Cardiac fibroblast (primary cell): ENCODE results near the gene STK11IP.

Experiments
- DNase-seq, 2 donors: peaks; one replicate each; pipeline versions ENCODE4 v3.0.0 to v3.0.0-alpha.2; 2010; ENCODE audit warnings: low read depth in 2 of 2
- H3K4me3 ChIP-seq, 2 donors: replicated peaks in 1 of 2; 1 replicate in 1 of 2; 2 replicates in 1 of 2; pipeline ENCODE4 v1.5.1; 2011; ENCODE audit warnings: low read depth in 2 of 2, low read length in 2 of 2, mild to moderate bottlenecking in 2 of 2, moderate library complexity in 1 of 2
- CTCF ChIP-seq: IDR thresholded peaks from one replicate; pipeline ENCODE4 v1.5.1; 2011; ENCODE audit warnings: low read depth, mild to moderate bottlenecking, low read length, inconsistent platforms

STK11IP gene

GRCh38 chr2:219562049-219563020, 35.3 kb upstream of the STK11IP start:
- DNase-seq, result no peak
- no peak for TF ChIP-seq CTCF
- H3K4me3 ChIP-seq, result no peak overlapping the region

DNA sequence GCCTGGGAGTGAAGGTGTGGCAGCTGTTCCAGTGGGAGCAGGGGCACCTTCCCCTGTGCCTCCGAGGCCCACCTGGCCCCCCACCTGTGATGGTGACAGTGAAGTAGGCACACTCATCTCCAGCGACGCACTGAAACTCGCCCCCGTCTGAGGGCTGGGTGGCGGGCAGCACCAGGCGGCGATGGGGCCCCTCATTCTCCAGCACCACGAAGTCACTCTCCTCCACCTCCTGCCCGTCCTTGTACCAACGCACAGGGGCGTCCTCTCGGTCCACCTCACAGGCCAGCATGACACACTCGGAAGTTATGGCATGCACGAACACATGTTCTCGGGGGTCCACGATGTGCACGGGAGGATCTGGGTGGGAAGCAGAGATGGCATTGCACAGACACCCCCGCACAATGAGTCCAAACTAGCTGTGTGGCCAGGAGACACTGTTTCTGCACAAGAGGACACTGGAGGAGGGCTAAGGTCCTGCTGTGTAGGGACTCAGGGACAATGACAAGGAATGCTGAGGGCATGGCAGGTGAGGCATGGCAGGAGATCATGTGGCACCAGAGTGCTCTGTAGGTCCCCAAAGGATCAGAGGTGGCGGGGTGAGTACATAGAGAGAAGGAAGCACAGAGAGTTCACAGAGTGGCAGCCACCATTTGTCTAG, 34.3 kb upstream of the STK11IP start:
- DNase-seq, result no peak
- no peak for TF ChIP-seq CTCF

GRCh38 chr2:219565130-219566080, 32.3 kb upstream of the STK11IP start:
- H3K4me3 ChIP-seq, result no peak overlapping the region
- no peak for DNase-seq
- no peak for TF ChIP-seq CTCF

More for the DNA sequence above, 34.3 kb upstream of the STK11IP start:
- H3K4me3 ChIP-seq, result no peak overlapping the region

DNA sequence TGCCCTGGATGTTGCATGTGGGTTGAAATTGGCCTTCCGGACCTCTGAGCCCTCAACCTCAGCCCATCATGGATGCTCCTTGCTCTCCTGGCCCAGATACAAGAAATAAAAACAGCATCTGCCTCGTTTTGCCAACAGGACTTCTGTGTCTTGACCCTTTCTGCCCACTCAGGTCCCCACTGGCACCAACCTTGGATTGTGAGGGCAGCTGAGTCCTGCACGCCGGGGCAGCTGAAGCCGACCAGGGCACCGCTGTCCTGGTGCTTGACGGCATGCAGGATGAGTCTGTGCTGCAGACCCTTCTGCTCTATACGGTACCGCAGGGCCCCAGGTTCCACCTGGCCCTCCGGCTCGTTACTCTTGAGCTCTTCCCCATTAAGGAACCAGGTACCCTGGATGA, 31.0 kb upstream of the STK11IP start:
- DNase-seq, result no peak
- no peak for TF ChIP-seq CTCF
- no peak overlapping the region for H3K4me3 ChIP-seq

DNA sequence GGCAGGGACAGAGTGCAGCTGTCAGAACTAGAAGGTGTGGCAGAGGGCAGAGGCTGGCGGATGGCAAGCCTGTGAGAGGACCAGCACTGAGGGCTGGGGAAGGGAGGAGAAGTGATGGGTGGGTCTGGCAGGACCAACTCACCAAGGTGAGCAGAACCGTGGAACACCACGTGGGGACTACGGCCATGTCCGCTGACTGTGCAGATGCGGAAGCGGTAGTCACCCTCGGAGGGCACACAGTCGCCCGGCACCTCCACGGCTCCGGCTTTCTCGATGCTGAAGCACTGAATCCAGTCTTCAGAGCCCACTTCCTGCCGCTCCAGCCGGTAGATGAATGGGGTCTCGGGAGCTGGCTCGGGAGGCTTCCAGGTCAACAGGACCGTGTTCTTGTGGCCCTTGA, 30.5 kb upstream of the STK11IP start:
- TF ChIP-seq CTCF, result no peak
- no peak for DNase-seq
- H3K4me3 ChIP-seq, result no peak overlapping the region

DNA sequence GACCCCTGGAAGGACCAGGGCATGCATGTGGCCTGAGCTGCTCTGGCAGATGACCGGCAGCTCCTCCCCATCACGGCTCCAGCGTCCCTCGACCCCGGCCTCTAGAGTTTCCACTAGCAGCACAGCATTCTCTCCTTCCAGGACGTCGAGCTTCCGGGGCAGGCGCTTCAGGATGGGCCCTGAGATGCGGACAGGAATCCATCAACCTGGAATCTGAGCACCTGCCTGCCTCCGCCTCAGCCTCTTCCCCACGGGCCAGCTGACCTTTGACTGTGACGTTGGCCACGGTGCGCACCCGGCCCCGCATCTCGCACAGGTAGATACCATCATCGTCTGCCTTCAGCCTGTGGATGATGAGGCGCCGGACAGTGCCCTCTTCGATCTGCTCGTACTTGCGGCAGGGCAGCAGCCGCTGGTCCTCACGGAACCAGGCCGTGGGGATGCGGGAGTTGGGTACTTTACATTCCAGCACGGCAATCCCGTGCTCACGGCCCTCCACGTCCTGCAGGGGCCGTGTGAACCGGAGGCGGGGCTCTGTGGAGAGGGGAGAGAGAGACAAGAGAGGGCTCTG, 29.8 kb upstream of the STK11IP start:
- no peak for DNase-seq
- TF ChIP-seq CTCF, result no peak
- no peak overlapping the region for H3K4me3 ChIP-seq
